Activated naive CD8-positive, alpha-beta T cell treated with anti-CD3 and anti-CD28 coated beads for 36 hours (primary cell): ENCODE data around the gene NRXN3. TPM values are rescaled to one million over a fixed set of nuclear protein-coding genes. Genes with fewer than 3 reads are reported as not detected.

Experiments
- DNase-seq: peaks from one replicate; pipeline ENCODE4 v3.0.0; 2021
- H3K27ac Mint-ChIP-seq: one replicate; pipeline ENCODE4 v1.8.0; 2022; ENCODE audit warnings: mild to moderate bottlenecking, moderate library complexity, mixed read lengths
- H3K27me3 Mint-ChIP-seq: one replicate; pipeline ENCODE4 v1.8.0; 2022; ENCODE audit warnings: mild to moderate bottlenecking, mixed read lengths
- H3K36me3 Mint-ChIP-seq: one replicate; pipeline ENCODE4 v1.8.0; 2021; ENCODE audit warnings: mild to moderate bottlenecking, mixed read lengths
- H3K4me1 Mint-ChIP-seq: one replicate; pipeline ENCODE4 v1.8.0; 2021; ENCODE audit warnings: mixed read lengths
- H3K4me3 Mint-ChIP-seq: one replicate; pipeline ENCODE4 v1.8.0; 2022; ENCODE audit warnings: mild to moderate bottlenecking, moderate library complexity, mixed read lengths
- H3K9me3 Mint-ChIP-seq: one replicate; pipeline ENCODE4 v1.8.0; 2022; ENCODE audit warnings: mixed read lengths
- total RNA-seq, 2 experiments: library from RNA; stranded (reverse); gene quantifications; one replicate each; pipeline ENCODE4 v1.2.3, GENCODE V29; 2021

Gene NRXN3
- total RNA-seq, 2 experiments from 2014 or later = not detected

- no peaks in the 10 kb centered on the region for H3K9me3 Mint-ChIP-seq
- H3K27me3 Mint-ChIP-seq = no peaks in the 10 kb centered on the region
- DNase-seq = no peak
- no peak overlapping the region for H3K4me3 Mint-ChIP-seq
- H3K27ac Mint-ChIP-seq = no peak overlapping the region
- H3K4me1 Mint-ChIP-seq = no peaks in the 10 kb centered on the region
- H3K36me3 Mint-ChIP-seq = no peaks in the 10 kb centered on the region
These were observed 1555.0 kb downstream of the NRXN3 start for GRCh38 chr14:79724934-79725717.

GRCh38 chr14:79727900-79728299 is 1557.7 kb downstream of the NRXN3 start:
- H3K27ac Mint-ChIP-seq = no peak overlapping the region
- H3K4me3 Mint-ChIP-seq = no peak overlapping the region
- H3K4me1 Mint-ChIP-seq = peaks cover 6% of the 10 kb centered on the region
- no peaks in the 10 kb centered on the region for H3K9me3 Mint-ChIP-seq
- no peak for DNase-seq
- H3K36me3 Mint-ChIP-seq = no peaks in the 10 kb centered on the region
- peaks cover 4% of the 10 kb centered on the region for H3K27me3 Mint-ChIP-seq

DNA sequence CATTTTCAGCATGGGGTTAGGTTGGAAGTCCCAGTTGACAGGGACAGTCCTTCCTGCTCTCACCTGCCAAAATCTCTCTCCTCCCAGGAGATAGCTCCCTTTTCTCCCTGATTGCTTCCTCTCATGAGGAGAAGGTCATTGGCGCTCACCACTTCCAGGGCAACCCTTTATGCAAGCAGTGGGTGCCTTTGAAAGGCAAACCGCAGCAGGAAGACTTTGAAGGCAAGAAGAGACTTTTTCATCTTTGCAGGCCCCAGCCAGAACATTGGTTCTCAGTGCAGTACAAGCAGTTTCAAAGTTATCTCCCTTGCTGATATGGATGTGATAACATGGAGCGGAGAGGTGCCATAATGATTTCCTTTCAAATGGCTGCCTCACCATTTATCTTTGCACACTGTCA is 1558.2 kb downstream of the NRXN3 start:
- Mint-ChIP-seq H3K27ac (no peak overlapping the region), H3K9me3 (no peaks in the 10 kb centered on the region), H3K4me3 (no peak overlapping the region), H3K27me3 (peaks cover 4% of the 10 kb centered on the region), H3K4me1 (peaks cover 6% of the 10 kb centered on the region), H3K36me3 (no peaks in the 10 kb centered on the region)
- no peak for DNase-seq

DNA sequence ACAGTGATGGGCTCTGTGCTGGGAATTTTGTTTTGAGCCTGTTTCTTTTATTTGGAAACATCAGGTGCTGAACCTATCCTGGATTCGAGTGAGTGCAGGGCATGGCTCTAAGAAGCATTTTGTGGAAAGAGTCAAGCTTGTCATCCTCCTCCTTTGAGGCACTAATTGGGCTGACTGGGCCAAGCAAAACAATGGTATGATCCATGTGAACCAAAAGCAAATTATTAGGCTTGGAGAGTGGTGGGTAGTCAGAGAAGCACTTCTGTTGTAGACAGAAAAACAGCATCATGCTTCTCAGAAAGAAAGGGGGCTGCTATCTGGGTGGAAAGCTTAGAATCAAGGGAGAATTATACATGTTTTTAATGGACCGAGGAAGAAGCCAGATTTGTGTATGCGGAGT is 1559.6 kb downstream of the NRXN3 start:
- Mint-ChIP-seq H3K4me3 (no peak overlapping the region), H3K4me1 (peaks cover 6% of the 10 kb centered on the region), H3K36me3 (no peaks in the 10 kb centered on the region), H3K27ac (no peak overlapping the region), H3K9me3 (no peaks in the 10 kb centered on the region), H3K27me3 (peaks cover 4% of the 10 kb centered on the region)
- DNase-seq = no peak

- Mint-ChIP-seq H3K36me3 (no peaks in the 10 kb centered on the region), H3K27me3 (peaks cover 4% of the 10 kb centered on the region), H3K27ac (no peak overlapping the region), H3K4me1 (peaks cover 6% of the 10 kb centered on the region), H3K4me3 (no peak overlapping the region), H3K9me3 (no peaks in the 10 kb centered on the region)
- DNase-seq = no peak
These were observed 1560.0 kb downstream of the NRXN3 start for GRCh38 chr14:79730196-79730595.

- Mint-ChIP-seq H3K4me3 (no peak overlapping the region), H3K9me3 (peaks cover 2% of the 10 kb centered on the region), H3K4me1 (peaks cover 6% of the 10 kb centered on the region), H3K27me3 (peaks cover 8% of the 10 kb centered on the region), H3K36me3 (no peaks in the 10 kb centered on the region), H3K27ac (no peak overlapping the region)
- no peak for DNase-seq
These were observed 1560.8 kb downstream of the NRXN3 start for GRCh38 chr14:79730953-79731352.

DNA sequence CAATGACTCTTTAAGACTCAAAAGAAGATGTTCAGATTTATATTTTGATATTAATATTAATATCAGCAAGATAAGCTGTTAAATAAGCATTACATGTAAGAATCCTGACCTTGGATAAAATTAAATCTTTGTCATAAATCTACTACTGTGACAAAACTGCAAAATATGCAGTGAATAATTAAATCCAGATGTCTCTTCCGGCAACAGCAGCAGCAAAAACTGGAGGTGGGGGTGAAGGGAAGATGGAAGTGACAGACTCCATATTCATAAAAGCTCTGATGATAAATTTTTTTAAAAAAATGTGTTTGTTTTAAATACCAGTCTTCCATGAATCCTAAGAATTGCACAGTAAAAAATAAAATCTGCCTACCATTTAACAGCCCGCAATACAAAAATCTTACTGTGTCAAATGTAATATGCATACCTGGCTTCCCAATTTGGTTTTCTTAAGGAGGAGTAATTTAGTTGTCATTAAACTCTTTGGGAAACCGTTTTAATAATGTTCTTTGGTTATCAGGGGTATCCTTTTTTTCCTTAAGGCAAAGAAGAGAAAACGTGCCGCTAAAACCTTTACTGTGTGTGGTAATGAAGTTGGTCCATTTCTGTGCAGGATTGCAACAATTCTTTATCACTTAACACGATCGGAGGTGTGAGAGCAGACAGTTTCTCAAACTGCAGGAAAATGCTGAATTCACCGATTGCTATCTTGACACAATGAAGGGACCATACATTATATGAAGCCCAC is 1562.9 kb downstream of the NRXN3 start:
- no peak overlapping the region for H3K4me3 Mint-ChIP-seq
- peaks cover 8% of the 10 kb centered on the region for H3K27me3 Mint-ChIP-seq
- peaks cover 6% of the 10 kb centered on the region for H3K4me1 Mint-ChIP-seq
- H3K36me3 Mint-ChIP-seq = no peaks in the 10 kb centered on the region
- DNase-seq = no peak
- H3K27ac Mint-ChIP-seq = no peak overlapping the region
- peaks cover 10% of the 10 kb centered on the region for H3K9me3 Mint-ChIP-seq

DNA sequence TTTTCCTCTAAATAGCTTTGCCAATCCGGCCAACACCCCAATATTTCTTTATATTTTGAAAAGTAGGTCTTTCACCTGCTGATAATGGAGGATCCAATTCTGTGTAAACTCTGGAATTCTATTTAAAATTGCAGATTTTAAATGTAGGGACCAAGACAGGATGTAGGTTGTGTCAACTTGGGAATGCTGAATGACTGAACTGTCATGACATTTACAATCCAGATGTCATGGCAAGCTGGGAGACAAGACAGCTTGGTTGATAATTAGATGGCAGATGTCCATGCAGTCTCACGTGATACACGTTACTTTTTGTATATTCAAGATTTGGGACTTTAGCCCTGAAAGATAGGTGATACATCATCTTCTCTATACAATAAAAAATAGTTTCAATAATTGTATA is 1564.0 kb downstream of the NRXN3 start:
- peaks cover 6% of the 10 kb centered on the region for H3K4me1 Mint-ChIP-seq
- H3K36me3 Mint-ChIP-seq = no peaks in the 10 kb centered on the region
- no peak overlapping the region for H3K4me3 Mint-ChIP-seq
- H3K9me3 Mint-ChIP-seq = peaks cover 14% of the 10 kb centered on the region
- H3K27ac Mint-ChIP-seq = no peak overlapping the region
- peaks cover 8% of the 10 kb centered on the region for H3K27me3 Mint-ChIP-seq
- no peak for DNase-seq

DNA sequence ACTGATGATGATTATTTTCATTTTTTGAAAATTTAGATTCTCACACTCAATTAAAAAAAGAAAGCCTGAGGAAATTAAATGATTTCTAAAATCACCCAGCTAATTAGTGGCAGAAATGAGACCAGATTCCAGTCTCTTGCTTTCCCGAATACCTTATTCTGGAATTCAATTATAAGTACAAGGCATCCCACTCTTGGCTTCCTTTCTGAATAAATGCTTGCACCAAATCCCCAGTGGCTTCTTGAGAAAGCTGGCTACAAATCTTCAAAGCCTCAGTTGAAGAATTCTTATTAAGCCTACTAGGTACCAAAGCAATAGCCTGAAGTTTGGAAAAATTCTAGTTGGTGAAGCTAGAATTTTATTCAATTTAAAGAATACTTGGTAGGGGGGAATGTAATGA is 1564.5 kb downstream of the NRXN3 start:
- Mint-ChIP-seq H3K36me3 (no peaks in the 10 kb centered on the region), H3K4me1 (peaks cover 6% of the 10 kb centered on the region), H3K4me3 (no peak overlapping the region), H3K27ac (no peak overlapping the region), H3K9me3 (peaks cover 14% of the 10 kb centered on the region), H3K27me3 (peaks cover 8% of the 10 kb centered on the region)
- no peak for DNase-seq

DNA sequence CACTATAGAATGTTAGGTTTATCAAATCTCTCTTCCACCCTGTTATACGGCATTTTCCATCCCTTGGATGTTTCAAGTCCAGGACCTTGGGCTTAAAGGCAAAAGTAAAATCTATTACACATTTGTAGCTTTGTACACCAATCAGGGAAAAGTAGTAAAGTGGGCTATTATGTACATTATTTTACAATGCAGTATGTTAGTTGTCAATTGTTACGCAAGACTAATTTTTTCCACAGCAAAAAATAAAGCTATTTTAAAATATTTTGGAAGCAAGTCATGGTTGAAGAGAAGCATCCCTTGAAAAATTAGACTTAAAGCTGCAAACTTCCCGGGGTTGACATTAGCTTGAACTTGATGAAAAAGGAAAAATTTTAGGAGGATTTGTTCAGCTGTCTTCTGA is 1564.9 kb downstream of the NRXN3 start:
- no peak for DNase-seq
- Mint-ChIP-seq H3K4me1 (peaks cover 6% of the 10 kb centered on the region), H3K27ac (no peak overlapping the region), H3K4me3 (no peak overlapping the region), H3K27me3 (peaks cover 8% of the 10 kb centered on the region), H3K9me3 (peaks cover 14% of the 10 kb centered on the region), H3K36me3 (no peaks in the 10 kb centered on the region)

- no peaks in the 10 kb centered on the region for H3K4me1 Mint-ChIP-seq
- H3K27me3 Mint-ChIP-seq = peaks cover 4% of the 10 kb centered on the region
- no peak overlapping the region for H3K27ac Mint-ChIP-seq
- H3K4me3 Mint-ChIP-seq = no peak overlapping the region
- peaks cover 14% of the 10 kb centered on the region for H3K9me3 Mint-ChIP-seq
- no peaks in the 10 kb centered on the region for H3K36me3 Mint-ChIP-seq
- no peak for DNase-seq
These were observed 1570.0 kb downstream of the NRXN3 start for GRCh38 chr14:79740066-79740601.

GRCh38 chr14:79742142-79742541 is 1572.0 kb downstream of the NRXN3 start:
- no peak overlapping the region for H3K27ac Mint-ChIP-seq
- H3K4me3 Mint-ChIP-seq = no peak overlapping the region
- H3K4me1 Mint-ChIP-seq = no peaks in the 10 kb centered on the region
- DNase-seq = no peak
- no peaks in the 10 kb centered on the region for H3K27me3 Mint-ChIP-seq
- no peaks in the 10 kb centered on the region for H3K36me3 Mint-ChIP-seq
- peaks cover 6% of the 10 kb centered on the region for H3K9me3 Mint-ChIP-seq

- DNase-seq = no peak
- Mint-ChIP-seq H3K36me3 (no peaks in the 10 kb centered on the region), H3K27me3 (no peaks in the 10 kb centered on the region), H3K4me1 (no peaks in the 10 kb centered on the region), H3K9me3 (peaks cover 2% of the 10 kb centered on the region), H3K27ac (no peak overlapping the region), H3K4me3 (no peak overlapping the region)
These were observed 1574.9 kb downstream of the NRXN3 start for GRCh38 chr14:79745046-79745445.

DNA sequence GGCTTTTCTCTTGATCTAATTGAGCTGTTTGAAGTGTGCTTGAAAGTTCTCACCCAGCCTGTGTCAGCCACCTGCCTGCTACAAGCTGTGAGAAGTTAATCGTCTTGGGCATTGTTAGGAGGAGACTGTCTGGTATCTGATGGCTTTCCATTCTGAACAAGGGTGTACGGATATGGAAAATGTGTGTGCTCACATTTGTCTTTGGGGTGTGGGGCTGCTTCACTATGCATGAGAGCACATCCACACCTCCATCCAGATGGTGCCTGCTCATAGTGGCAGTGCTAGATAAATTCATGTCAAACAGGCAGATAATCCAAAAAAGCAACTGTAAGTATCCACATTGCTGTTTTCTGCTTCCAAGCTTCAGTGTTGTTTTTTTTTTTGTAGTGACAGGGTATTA is 1578.9 kb downstream of the NRXN3 start:
- no peaks in the 10 kb centered on the region for H3K4me1 Mint-ChIP-seq
- no peaks in the 10 kb centered on the region for H3K36me3 Mint-ChIP-seq
- no peak for DNase-seq
- no peak overlapping the region for H3K4me3 Mint-ChIP-seq
- no peak overlapping the region for H3K27ac Mint-ChIP-seq
- H3K27me3 Mint-ChIP-seq = no peaks in the 10 kb centered on the region
- H3K9me3 Mint-ChIP-seq = peaks cover 2% of the 10 kb centered on the region

DNA sequence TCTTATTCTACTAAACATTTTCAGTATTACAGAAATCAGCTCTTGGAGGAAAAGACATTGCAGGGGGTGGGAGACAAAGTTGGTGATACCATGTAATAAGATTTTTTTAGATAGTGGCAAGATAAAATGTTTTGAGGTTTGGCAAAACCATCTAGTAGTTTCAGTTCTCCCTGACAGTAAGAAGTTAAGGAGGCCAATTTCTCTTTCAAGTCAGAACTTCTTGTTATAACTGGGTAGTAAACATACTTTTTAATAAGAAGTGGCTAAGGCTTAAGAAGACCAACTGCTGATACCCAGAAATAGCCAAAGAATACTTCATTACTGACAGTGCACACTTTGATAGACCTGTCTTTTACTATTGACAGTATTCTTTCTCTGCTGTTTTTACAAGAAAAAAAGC is 1588.8 kb downstream of the NRXN3 start:
- H3K4me1 Mint-ChIP-seq = no peaks in the 10 kb centered on the region
- peaks cover 4% of the 10 kb centered on the region for H3K9me3 Mint-ChIP-seq
- no peak overlapping the region for H3K4me3 Mint-ChIP-seq

More for the DNA sequence above, 1588.8 kb downstream of the NRXN3 start:
- no peak for DNase-seq
- H3K27ac Mint-ChIP-seq = no peak overlapping the region
- no peaks in the 10 kb centered on the region for H3K36me3 Mint-ChIP-seq
- H3K27me3 Mint-ChIP-seq = no peaks in the 10 kb centered on the region
